CD4-positive, alpha-beta T cell (primary cell): Measurements from ENCODE around the gene WNT16. TPM values are rescaled to one million over a fixed set of nuclear protein-coding genes. Genes with fewer than 3 reads are reported as not detected.

ENCODE experiments used
- ATAC-seq: fragments of 200-7000 bp; cut with Tn5 transposase; one replicate; pipeline ENCODE4 v1.10.0; 2022; ENCODE audit warnings: mild to moderate bottlenecking; ENCODE audit not compliant: poor library complexity
- CTCF ChIA-PET: fragments of 350-600 bp; sonication (Branson Sonifier 250); formaldehyde crosslinking; loops from one replicate; lab custom pipeline; 2021; ENCODE audit warnings: antibody characterized with exemption, inconsistent platforms; lab: Charles Lee
- POLR2A ChIA-PET: fragments of 350-600 bp; sonication (Branson Sonifier 250); formaldehyde crosslinking; loops from one replicate; lab custom pipeline; 2021; ENCODE audit warnings: antibody characterized with exemption, inconsistent platforms; lab: Charles Lee
- DNase-seq, 14 experiments: peaks; one replicate each; pipeline ENCODE4 v3.0.0-alpha.2; 2013 to 2020; ENCODE audit warnings: mixed read lengths in 2 of 14
- H3K27ac ChIP-seq, 2 donors: one replicate each; pipeline versions ENCODE4 v1.5.1 to v1.7.0; 2013; ENCODE audit warnings: low read length in 2 of 2, low read depth in 1 of 2, mild to moderate bottlenecking in 1 of 2
- H3K27me3 ChIP-seq, 2 experiments: 1 replicate in 1 of 2; 2 replicates in 1 of 2; pipeline versions ENCODE4 v1.6.1 to v1.7.0; 2013; ENCODE audit warnings: low read length in 2 of 2, control low read depth in 1 of 2, mild to moderate bottlenecking in 1 of 2, moderate library complexity in 1 of 2; ENCODE audit not compliant: insufficient read depth in 2 of 2, control insufficient read depth in 1 of 2
- H3K36me3 ChIP-seq: one replicate; pipeline ENCODE4 v1.6.1; 2013; ENCODE audit warnings: low read length, control low read depth; ENCODE audit not compliant: insufficient read depth
- H3K4me1 ChIP-seq: one replicate; pipeline ENCODE4 v1.6.1; 2013; ENCODE audit warnings: low read length, control low read depth; ENCODE audit not compliant: insufficient read depth
- H3K4me3 ChIP-seq: one replicate; pipeline ENCODE4 v1.5.1; 2013; ENCODE audit warnings: mild to moderate bottlenecking, low read length, moderate library complexity
- H3K9me3 ChIP-seq, 2 experiments: 1 replicate in 1 of 2; 2 replicates in 1 of 2; pipeline versions ENCODE4 v1.6.1 to v1.7.0; 2013; ENCODE audit warnings: low read length in 2 of 2, mild to moderate bottlenecking in 2 of 2, control low read depth in 1 of 2, moderate library complexity in 1 of 2; ENCODE audit not compliant: control insufficient read depth in 1 of 2, insufficient read depth in 1 of 2
- H3K27ac Mint-ChIP-seq: one replicate; pipeline ENCODE4 v1.8.0; 2020; ENCODE audit warnings: mixed read lengths
- H3K27me3 Mint-ChIP-seq: one replicate; pipeline ENCODE4 v1.8.0; 2021; ENCODE audit warnings: mixed read lengths
- H3K36me3 Mint-ChIP-seq: one replicate; pipeline ENCODE4 v1.8.0; 2021; ENCODE audit warnings: low read depth, mixed read lengths
- H3K4me1 Mint-ChIP-seq: one replicate; pipeline ENCODE4 v1.8.0; 2021; ENCODE audit warnings: low read depth, mixed read lengths
- H3K4me3 Mint-ChIP-seq: one replicate; pipeline ENCODE4 v1.8.0; 2020; ENCODE audit warnings: mild to moderate bottlenecking, mixed read lengths
- H3K9me3 Mint-ChIP-seq: one replicate; pipeline ENCODE4 v1.8.0; 2020; ENCODE audit warnings: mixed read lengths
- intact Hi-C, 2 experiments: fragments of 100-400 bp; cut with DNase I in 1 of 2; cut with micrococcal nuclease in 1 of 2; formaldehyde crosslinking; loops; one replicate each; pipeline versions ENCODE4 v1.15.1 to v1.9.0; 2023 to 2025; cut with DNase I, micrococcal nuclease
- total RNA-seq, 174 experiments: library from RNA in 2 of 174; stranded (reverse) in 2 of 174; gene quantifications; one replicate each; pipeline ENCODE4 v1.2.3 and lab custom pipeline; 2021 to 2026
- TF ChIP-seq, protein P1 (sequence below): fragments of 200-600 bp; IDR thresholded peaks from one replicate; pipeline ENCODE4 v1.8.0; 2022; ENCODE audit warnings: antibody characterized with exemption, mild to moderate bottlenecking

The WNT16 gene
- total RNA-seq, 2 experiments from 2014 or later = not detected

DNA sequence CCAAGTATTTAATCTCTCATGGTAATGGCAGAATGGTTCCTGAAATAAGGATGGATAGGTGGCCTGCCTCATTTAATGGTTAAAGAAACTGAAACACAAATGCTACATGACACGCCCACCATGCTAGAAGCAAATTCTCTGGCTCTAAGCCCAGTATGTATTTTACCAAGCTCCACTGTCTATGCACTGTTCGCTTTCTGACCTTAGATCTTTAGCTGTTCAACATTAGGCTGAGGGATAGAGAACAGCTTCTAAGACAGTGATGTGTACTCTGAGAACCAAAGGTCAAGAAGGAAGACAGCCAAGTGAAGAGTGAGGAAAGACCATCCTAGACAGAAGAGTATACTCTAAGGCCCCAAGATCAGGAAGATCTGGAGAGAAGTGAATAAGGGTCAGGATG lies 40.7 kb downstream of the WNT16 start:
- Histone ChIP-seq H3K4me3 (no peak overlapping the region), H3K9me3 (no peaks in the 10 kb centered on the region), H3K27me3 (no peaks in the 10 kb centered on the region), H3K4me1 (no peaks in the 10 kb centered on the region), H3K36me3 (peaks cover 13% of the 10 kb centered on the region), H3K27ac (peak overlapping the region in 1 of 2 donors; percentile 9)
- CTCF ChIA-PET = interaction anchor here (1.0 to 1.5 kb wide), 2 partner anchors 27 to 178 kb away, joined by 3 to 4 read pairs; partner anchors contain the start of gene FAM3C
- POLR2A ChIA-PET = no interaction called here
- intact Hi-C loops = loop anchor here in 1 of 2 experiments (2.0 to 5.0 kb wide), 2 partner anchors 23 to 628 kb away; no protein-coding TSS in a partner anchor
- Mint-ChIP-seq H3K27me3 (no peaks in the 10 kb centered on the region), H3K36me3 (peaks cover 36% of the 10 kb centered on the region), H3K4me1 (peaks cover 7% of the 10 kb centered on the region), H3K9me3 (no peaks in the 10 kb centered on the region), H3K27ac (peak overlapping the region; percentile 12), H3K4me3 (no peak overlapping the region)
- ATAC-seq (no peak), DNase-seq (no peak)
- TF ChIP-seq, protein P1, sequence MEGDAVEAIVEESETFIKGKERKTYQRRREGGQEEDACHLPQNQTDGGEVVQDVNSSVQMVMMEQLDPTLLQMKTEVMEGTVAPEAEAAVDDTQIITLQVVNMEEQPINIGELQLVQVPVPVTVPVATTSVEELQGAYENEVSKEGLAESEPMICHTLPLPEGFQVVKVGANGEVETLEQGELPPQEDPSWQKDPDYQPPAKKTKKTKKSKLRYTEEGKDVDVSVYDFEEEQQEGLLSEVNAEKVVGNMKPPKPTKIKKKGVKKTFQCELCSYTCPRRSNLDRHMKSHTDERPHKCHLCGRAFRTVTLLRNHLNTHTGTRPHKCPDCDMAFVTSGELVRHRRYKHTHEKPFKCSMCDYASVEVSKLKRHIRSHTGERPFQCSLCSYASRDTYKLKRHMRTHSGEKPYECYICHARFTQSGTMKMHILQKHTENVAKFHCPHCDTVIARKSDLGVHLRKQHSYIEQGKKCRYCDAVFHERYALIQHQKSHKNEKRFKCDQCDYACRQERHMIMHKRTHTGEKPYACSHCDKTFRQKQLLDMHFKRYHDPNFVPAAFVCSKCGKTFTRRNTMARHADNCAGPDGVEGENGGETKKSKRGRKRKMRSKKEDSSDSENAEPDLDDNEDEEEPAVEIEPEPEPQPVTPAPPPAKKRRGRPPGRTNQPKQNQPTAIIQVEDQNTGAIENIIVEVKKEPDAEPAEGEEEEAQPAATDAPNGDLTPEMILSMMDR = no peak

DNA sequence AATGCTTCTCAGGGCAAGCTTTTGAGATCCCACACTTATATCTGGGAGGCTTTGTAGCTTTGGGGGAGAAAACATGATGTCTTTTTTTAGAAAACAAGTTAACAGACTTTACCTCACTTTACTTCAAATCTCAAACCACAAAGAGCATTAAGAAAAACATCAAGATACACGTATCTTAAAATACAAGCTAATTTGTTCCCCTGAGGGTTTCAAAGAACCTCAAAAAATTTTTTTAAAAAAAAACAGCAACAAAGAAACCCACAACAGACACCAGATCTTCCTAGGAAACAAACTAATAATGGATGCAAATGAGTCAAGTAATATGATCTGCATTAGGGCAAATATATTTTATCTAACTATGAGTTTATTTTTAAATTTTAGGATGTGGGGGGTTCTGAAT lies 42.6 kb downstream of the WNT16 start:
- H3K27me3 ChIP-seq = no peaks in the 10 kb centered on the region
- ChIA-PET POLR2A (no interaction called here), CTCF (no interaction called here)
- peaks cover 19% of the 10 kb centered on the region for H3K36me3 ChIP-seq
- TF ChIP-seq, protein P1 = no peak
- intact Hi-C loops = no loop called here
- ATAC-seq = no peak
- H3K4me3 ChIP-seq = no peak overlapping the region
- peaks cover 7% of the 10 kb centered on the region for H3K4me1 Mint-ChIP-seq
- H3K27ac Mint-ChIP-seq = peak overlapping the region; percentile 24
- no peak overlapping the region for H3K27ac ChIP-seq
- H3K4me1 ChIP-seq = no peaks in the 10 kb centered on the region
- no peaks in the 10 kb centered on the region for H3K9me3 ChIP-seq
- H3K36me3 Mint-ChIP-seq = peaks cover 46% of the 10 kb centered on the region
- no peak for DNase-seq
- no peak overlapping the region for H3K4me3 Mint-ChIP-seq
- no peaks in the 10 kb centered on the region for H3K9me3 Mint-ChIP-seq
- no peaks in the 10 kb centered on the region for H3K27me3 Mint-ChIP-seq

DNA sequence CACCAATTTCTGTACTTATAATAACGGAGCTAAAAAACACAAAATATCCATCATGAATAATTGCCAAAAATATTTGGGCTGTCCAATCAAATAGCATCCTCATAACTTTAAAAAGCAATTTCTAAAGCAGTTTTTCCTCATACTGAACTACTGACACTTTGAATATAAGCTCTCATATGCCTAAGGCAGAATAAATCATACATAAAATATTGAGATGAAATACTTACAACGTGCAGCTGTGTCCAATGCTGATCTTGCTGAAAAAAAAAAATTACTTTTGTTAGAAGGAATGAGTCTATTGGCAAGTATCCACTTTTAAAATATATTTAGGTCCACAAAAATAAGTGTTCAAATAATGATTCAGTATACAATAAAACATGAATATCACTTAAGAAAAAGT lies 43.1 kb downstream of the WNT16 start:
- H3K36me3 Mint-ChIP-seq = peaks cover 41% of the 10 kb centered on the region
- DNase-seq (no peak), ATAC-seq (no peak)
- ChIA-PET POLR2A (no interaction called here), CTCF (no interaction called here)
- no peaks in the 10 kb centered on the region for H3K9me3 Mint-ChIP-seq
- intact Hi-C loops = no loop called here
- peak overlapping the region; percentile 24 for H3K27ac Mint-ChIP-seq
- TF ChIP-seq, protein P1 = no peak
- H3K4me1 Mint-ChIP-seq = peaks cover 7% of the 10 kb centered on the region
- Histone ChIP-seq H3K4me1 (no peaks in the 10 kb centered on the region), H3K27me3 (no peaks in the 10 kb centered on the region), H3K27ac (no peak overlapping the region), H3K9me3 (no peaks in the 10 kb centered on the region), H3K4me3 (no peak overlapping the region), H3K36me3 (peaks cover 23% of the 10 kb centered on the region)
- H3K4me3 Mint-ChIP-seq = no peak overlapping the region
- H3K27me3 Mint-ChIP-seq = no peaks in the 10 kb centered on the region
